Tibial nerve (tissue), 4 donors: Measurements from ENCODE around the gene ZFYVE28. TPM values are rescaled to one million over a fixed set of nuclear protein-coding genes. Genes with fewer than 3 reads are reported as not detected.

Source experiments
- DNase-seq, 2 donors: peaks; one replicate each; pipeline ENCODE4 v3.0.0-alpha.2; 2019; ENCODE audit warnings: low spot score in 2 of 2
- H3K27ac ChIP-seq, 4 donors: fragments of 200-600 bp; sonication (generic) in 3 of 4; one replicate each; pipeline ENCODE4 v1.5.1; 2017 to 2019; ENCODE audit warnings: mild to moderate bottlenecking in 1 of 4
- H3K27me3 ChIP-seq, 2 donors: fragments of 200-600 bp; sonication (generic) in 1 of 2; one replicate each; pipeline versions ENCODE4 v1.5.1 to v1.6.0; 2017 to 2019
- H3K36me3 ChIP-seq, 3 donors: fragments of 200-600 bp; sonication (generic); one replicate each; pipeline ENCODE4 v1.5.1; 2018 to 2019
- H3K4me1 ChIP-seq, 4 donors: fragments of 200-600 bp; sonication (generic) in 3 of 4; one replicate each; pipeline ENCODE4 v1.5.1; 2017 to 2019
- H3K4me3 ChIP-seq, 4 donors: fragments of 200-600 bp; sonication (generic) in 3 of 4; one replicate each; pipeline ENCODE4 v1.5.1; 2017 to 2019; ENCODE audit warnings: mild to moderate bottlenecking in 1 of 4, moderate library complexity in 1 of 4
- H3K9me3 ChIP-seq, 4 donors: fragments of 200-600 bp; sonication (generic) in 3 of 4; one replicate each; pipeline ENCODE4 v1.5.1; 2017 to 2019
- CTCF ChIP-seq, 5 experiments: fragments of 200-600 bp in 3 of 5; fragments of 450-650 bp in 2 of 5; sonication (generic) in 3 of 5; IDR thresholded peaks; one replicate each; pipeline ENCODE4 v1.5.1; 2016 to 2019; ENCODE audit warnings: antibody characterized with exemption in 5 of 5, mild to moderate bottlenecking in 3 of 5, moderate library complexity in 2 of 5
- EP300 ChIP-seq, 2 donors: sonication (generic); formaldehyde crosslinking; IDR thresholded peaks; one replicate each; pipeline ENCODE4 v1.6.1; 2017; ENCODE audit warnings: antibody characterized with exemption in 2 of 2, mild to moderate bottlenecking in 1 of 2
- POLR2A ChIP-seq, 2 donors: fragments of 450-650 bp; IDR thresholded peaks; one replicate each; pipeline ENCODE4 v1.6.1; 2017; ENCODE audit warnings: antibody characterized with exemption in 2 of 2, mild to moderate bottlenecking in 2 of 2, moderate library complexity in 2 of 2
- WGBS, 2 donors: methylation state at CpG; one replicate each; pipeline ENCODE4 v1.1.5; 2018; 5-methylcytosine and 5-hydroxymethylcytosine counted together
- total RNA-seq, 4 donors: library from RNA; depleted of rRNA; stranded (reverse); fragments of >200 nt; gene quantifications; one replicate each; pipeline ENCODE4 v1.1.0, GENCODE V29; 2016

ZFYVE28 gene
- total RNA-seq, 4 donors from 2014 or later: 16.2 to 44.4 (median 26.5) TPM

- no peaks in the 10 kb centered on the region for H3K36me3 ChIP-seq
- 88 to 91% methylated on average over 17 to 19 of the region's 24 CpGs for WGBS, 2 donors
- peaks cover 0 to 22% (median 5%) of the 10 kb centered on the region in 4 donors for H3K4me1 ChIP-seq
- DNase-seq: no peak
- no peaks in the 10 kb centered on the region for H3K27me3 ChIP-seq
- no peak for TF ChIP-seq EP300 (IDR thresholded peaks at IDR 0.05)
- no peak overlapping the region for H3K27ac ChIP-seq
- H3K4me3 ChIP-seq: no peak overlapping the region
- no peaks in the 10 kb centered on the region for H3K9me3 ChIP-seq
These were observed 58.7 kb downstream of the ZFYVE28 start for GRCh38 chr4:2359591-2360395.

GRCh38 chr4:2357821-2358745 is 60.4 kb downstream of the ZFYVE28 start:
- Histone ChIP-seq H3K27ac (no peak overlapping the region), H3K36me3 (peaks cover 0 to 8% (median 0%) of the 10 kb centered on the region in 3 donors), H3K9me3 (no peaks in the 10 kb centered on the region), H3K4me1 (peaks cover 0 to 6% (median under 1%) of the 10 kb centered on the region in 4 donors), H3K27me3 (no peaks in the 10 kb centered on the region), H3K4me3 (no peak overlapping the region)
- no peak for DNase-seq
- 84 to 86% methylated on average over 16 to 21 of the region's 21 CpGs for WGBS, 2 donors
- no peak for TF ChIP-seq POLR2A (IDR thresholded peaks at IDR 0.05)
- TF ChIP-seq CTCF (IDR thresholded peaks at IDR 0.05): no peak
- no peak for TF ChIP-seq EP300 (IDR thresholded peaks at IDR 0.05)

- Histone ChIP-seq H3K4me3 (no peak overlapping the region), H3K4me1 (peaks cover 0 to under 1% (median 0%) of the 10 kb centered on the region in 4 donors), H3K27ac (no peak overlapping the region), H3K36me3 (peaks cover 0 to 19% (median 0%) of the 10 kb centered on the region in 3 donors), H3K27me3 (no peaks in the 10 kb centered on the region), H3K9me3 (no peaks in the 10 kb centered on the region)
- WGBS, 2 donors: 76 to 82% methylated on average over 14 of the region's 25 CpGs
- TF ChIP-seq EP300 (IDR thresholded peaks at IDR 0.05) (no peak), POLR2A (IDR thresholded peaks at IDR 0.05) (no peak), CTCF (IDR thresholded peaks at IDR 0.05) (no peak)
- DNase-seq: no peak
These were observed 62.0 kb downstream of the ZFYVE28 start for GRCh38 chr4:2356123-2357069.

GRCh38 chr4:2354760-2355159 is 63.7 kb downstream of the ZFYVE28 start:
- WGBS, 2 donors: 86 to 88% methylated on average over 9 of the region's 9 CpGs
- H3K27ac ChIP-seq: no peak overlapping the region
- no peak for DNase-seq
- no peaks in the 10 kb centered on the region for H3K9me3 ChIP-seq
- H3K36me3 ChIP-seq: peaks cover 0 to 19% (median 0%) of the 10 kb centered on the region in 3 donors
- no peak overlapping the region for H3K4me3 ChIP-seq
- no peaks in the 10 kb centered on the region for H3K4me1 ChIP-seq
- no peaks in the 10 kb centered on the region for H3K27me3 ChIP-seq
- TF ChIP-seq EP300 (IDR thresholded peaks at IDR 0.05): no peak
- TF ChIP-seq POLR2A (IDR thresholded peaks at IDR 0.05): no peak
- TF ChIP-seq CTCF (IDR thresholded peaks at IDR 0.05): no peak

- H3K27me3 ChIP-seq: no peaks in the 10 kb centered on the region
- no peak for DNase-seq
- no peak for TF ChIP-seq POLR2A (IDR thresholded peaks at IDR 0.05)
- TF ChIP-seq CTCF (IDR thresholded peaks at IDR 0.05): peak in 2 of 5 experiments; percentile 11 to 23
- peaks cover 0 to 19% (median 0%) of the 10 kb centered on the region in 3 donors for H3K36me3 ChIP-seq
- 46 to 54% methylated on average over 6 of the region's 6 CpGs for WGBS, 2 donors
- no peaks in the 10 kb centered on the region for H3K4me1 ChIP-seq
- no peaks in the 10 kb centered on the region for H3K9me3 ChIP-seq
- no peak overlapping the region for H3K4me3 ChIP-seq
- no peak overlapping the region for H3K27ac ChIP-seq
These were observed 64.3 kb downstream of the ZFYVE28 start for GRCh38 chr4:2354118-2354517.
